Endometrial microvascular endothelial cells (primary cell): ENCODE data around the gene ABHD2. TPM values are rescaled to one million over a fixed set of nuclear protein-coding genes. Genes with fewer than 3 reads are reported as not detected.

Experiments
- in situ Hi-C: cut with HindIII; loops from 2 replicates; pipeline ENCODE4 v1.10.0; 2017; ENCODE audit warnings: low sequenced_read_pairs, low pct_unique_long_range_greater_than_20kb; ENCODE audit errors: inconsistent ontology term
- total RNA-seq: library from RNA; depleted of rRNA; stranded (reverse); fragments of >200 nt; gene quantifications from one replicate; pipeline ENCODE4 v1.2.3, GENCODE V29; 2015; ENCODE audit errors: inconsistent ontology term

Gene ABHD2
- total RNA-seq, 1 donor from 2014 or later, result 62.9 TPM

GRCh38 chr15:89093509-89093908 lies 5.3 kb downstream of the ABHD2 start:
- in situ Hi-C loops, result loop anchor here (5.0 kb wide), 1 partner anchor 39 kb away; no protein-coding TSS in a partner anchor

DNA sequence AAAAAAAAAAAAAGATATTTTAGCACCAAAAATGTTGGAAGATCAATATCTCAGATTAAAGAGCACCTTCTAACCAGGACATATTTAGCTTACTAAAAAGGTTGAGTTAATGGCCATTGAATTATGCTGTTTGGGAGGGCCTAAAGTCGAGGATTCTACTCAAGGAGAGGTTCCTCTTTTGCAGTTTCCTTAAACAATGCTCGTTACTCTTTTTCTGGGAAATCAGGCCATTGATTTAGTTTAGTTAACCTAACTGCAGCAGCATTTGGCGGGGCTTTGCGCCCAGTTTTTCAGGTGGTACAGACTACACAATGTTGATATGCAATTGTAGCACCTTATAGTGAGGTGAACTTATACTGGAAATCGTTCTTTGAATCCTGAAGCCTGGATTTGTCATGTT lies 6.8 kb downstream of the ABHD2 start:
- in situ Hi-C loops, result no loop called here

GRCh38 chr15:89095556-89095955 lies 7.3 kb downstream of the ABHD2 start:
- in situ Hi-C loops, result no loop called here

DNA sequence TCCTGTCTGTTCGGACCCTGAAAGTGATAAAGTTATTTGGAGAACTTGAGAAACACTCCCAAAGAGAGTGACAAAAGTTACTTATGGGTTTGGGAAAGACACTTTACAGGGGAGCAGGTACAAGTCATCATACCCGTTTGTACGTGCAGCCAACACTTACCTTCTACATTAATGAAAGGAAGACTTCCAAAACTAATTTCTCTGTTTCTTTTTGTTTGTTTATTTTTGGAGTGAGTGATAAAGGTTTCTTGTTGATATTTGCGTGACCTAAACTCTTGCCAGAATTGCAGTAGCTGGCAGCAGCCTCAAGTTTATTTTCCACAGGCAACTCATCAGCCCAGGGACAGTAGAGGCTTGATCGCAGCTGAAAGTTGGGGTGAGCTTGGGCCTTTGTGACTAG lies 8.4 kb downstream of the ABHD2 start:
- in situ Hi-C loops, result no loop called here

GRCh38 chr15:89097313-89097712 lies 9.1 kb downstream of the ABHD2 start:
- in situ Hi-C loops, result no loop called here

GRCh38 chr15:89098281-89098680 lies 10.0 kb downstream of the ABHD2 start:
- in situ Hi-C loops, result no loop called here

DNA sequence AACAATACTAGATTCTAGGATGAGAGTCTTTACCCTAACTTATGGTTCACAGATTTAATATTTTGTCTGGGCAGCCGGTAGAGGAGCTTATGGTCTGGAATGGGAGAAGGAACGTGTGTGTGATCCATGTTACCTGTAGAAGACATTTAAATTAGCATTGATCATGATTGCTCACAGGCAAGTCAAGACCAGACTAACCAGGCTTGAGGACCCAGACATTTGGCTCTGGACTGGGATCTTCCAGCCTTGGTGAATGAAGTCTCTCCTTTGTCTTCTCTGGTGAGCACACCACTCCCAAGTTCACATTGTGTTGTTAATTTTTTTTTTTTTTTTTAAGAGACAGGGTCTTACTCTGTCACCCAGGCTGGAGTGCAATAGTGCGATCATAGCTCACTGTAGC lies 11.7 kb downstream of the ABHD2 start:
- in situ Hi-C loops, result no loop called here

- in situ Hi-C loops, result no loop called here
Observed at GRCh38 chr15:89101302-89102193, 13.3 kb downstream of the ABHD2 start.

GRCh38 chr15:89103481-89104171 lies 15.4 kb downstream of the ABHD2 start:
- in situ Hi-C loops, result no loop called here

DNA sequence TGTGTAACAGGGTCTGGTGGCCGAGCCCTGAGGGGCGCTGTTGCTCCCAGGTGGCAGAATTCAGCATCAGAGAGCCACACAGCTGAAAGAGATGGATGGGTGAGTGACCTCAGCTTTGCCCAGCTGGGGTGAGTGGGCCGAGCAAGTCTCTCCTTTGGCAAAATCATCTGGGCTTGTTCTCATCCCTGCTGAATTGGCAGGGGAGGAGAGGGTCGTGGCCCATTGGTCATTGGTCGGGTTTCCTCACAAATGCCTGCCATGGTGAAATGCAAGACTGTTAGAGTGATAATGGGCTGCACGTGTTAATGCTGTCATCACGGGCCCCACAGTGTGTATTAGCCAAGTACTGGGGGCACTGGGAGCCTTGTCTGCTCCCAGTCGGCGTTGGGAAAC lies 15.9 kb downstream of the ABHD2 start:
- in situ Hi-C loops, result no loop called here

GRCh38 chr15:89105147-89105546 lies 16.9 kb downstream of the ABHD2 start:
- in situ Hi-C loops, result no loop called here

DNA sequence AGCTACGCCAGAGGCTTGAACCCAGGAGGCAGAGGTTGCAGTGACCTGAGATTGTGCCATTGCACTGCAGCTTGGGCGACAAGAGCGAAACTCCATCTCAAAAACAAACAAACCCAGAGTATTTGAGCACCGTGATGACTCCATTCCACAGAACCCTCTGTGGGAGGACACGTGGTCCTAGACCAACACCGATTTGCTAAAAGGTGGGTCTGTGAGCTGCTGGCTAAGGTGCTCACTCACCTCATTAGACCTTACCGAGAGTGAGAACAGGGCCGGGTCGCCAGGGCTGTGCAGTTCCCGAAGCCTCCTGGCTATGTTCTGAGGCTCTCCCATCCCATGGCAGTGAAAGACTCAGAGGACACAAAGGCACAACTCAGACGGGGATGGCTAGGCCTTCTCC lies 17.9 kb downstream of the ABHD2 start:
- in situ Hi-C loops, result no loop called here

DNA sequence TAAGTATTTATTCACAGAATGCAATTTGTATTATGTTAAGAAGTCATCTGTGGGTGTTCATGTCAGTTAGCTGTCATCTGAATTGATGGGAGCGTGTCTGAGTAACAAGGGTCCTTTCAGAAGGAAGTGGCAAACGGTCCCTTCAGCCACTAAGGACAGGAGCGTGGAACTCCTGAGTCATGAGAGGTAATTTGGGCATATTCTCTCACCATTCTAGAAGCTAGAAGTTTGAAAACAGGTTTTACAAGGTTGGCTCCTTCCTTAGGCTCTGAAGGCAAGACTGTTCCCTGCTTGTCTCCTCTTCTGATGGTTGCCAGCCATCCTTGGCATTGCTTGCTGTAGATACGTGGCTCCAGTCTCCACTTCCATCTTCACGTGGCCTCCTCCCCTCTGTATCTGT lies 19.7 kb downstream of the ABHD2 start:
- in situ Hi-C loops, result no loop called here

- in situ Hi-C loops, result no loop called here
Observed at GRCh38 chr15:89108835-89109234, 20.6 kb downstream of the ABHD2 start.

DNA sequence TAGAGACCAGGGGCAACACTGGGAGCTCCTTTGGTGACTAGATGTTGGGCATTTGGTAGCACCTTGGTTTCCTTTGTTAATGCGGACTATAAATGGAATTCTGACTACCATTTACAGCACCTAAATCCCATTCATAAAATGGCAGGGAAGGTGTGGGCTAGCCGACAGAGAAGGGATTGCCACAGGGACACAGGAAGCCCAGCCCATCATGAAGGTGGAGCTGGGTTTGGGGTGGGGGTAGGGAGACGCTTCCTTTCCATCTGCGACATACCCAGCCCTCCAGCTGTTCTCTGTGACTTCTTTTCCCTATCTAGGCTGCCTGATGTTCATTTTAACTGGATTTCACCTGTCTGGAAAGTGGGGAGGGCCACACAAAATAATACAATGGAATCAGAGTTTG lies 21.0 kb downstream of the ABHD2 start:
- in situ Hi-C loops, result no loop called here

- in situ Hi-C loops, result no loop called here
Observed at GRCh38 chr15:89110060-89110459, 21.8 kb downstream of the ABHD2 start.

GRCh38 chr15:89111352-89111751 lies 23.1 kb downstream of the ABHD2 start:
- in situ Hi-C loops, result no loop called here

DNA sequence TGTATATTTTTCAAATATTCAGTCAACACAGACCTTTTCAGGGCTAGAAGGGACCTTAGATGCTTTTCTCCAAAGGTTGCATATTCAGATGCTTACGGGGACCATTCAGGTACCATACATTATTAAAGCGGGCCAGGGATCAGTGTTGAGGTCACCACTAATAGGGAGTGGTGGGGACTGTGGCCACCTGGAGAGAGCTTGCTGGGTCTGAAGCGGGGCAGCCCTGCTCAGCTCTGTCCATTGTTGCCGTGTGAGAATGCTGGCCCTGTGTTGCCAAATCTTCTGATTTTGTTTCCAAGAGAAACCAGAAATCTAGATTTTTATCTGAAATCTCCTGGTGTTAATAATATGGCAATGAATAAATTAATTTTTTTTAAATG lies 23.7 kb downstream of the ABHD2 start:
- in situ Hi-C loops, result no loop called here

DNA sequence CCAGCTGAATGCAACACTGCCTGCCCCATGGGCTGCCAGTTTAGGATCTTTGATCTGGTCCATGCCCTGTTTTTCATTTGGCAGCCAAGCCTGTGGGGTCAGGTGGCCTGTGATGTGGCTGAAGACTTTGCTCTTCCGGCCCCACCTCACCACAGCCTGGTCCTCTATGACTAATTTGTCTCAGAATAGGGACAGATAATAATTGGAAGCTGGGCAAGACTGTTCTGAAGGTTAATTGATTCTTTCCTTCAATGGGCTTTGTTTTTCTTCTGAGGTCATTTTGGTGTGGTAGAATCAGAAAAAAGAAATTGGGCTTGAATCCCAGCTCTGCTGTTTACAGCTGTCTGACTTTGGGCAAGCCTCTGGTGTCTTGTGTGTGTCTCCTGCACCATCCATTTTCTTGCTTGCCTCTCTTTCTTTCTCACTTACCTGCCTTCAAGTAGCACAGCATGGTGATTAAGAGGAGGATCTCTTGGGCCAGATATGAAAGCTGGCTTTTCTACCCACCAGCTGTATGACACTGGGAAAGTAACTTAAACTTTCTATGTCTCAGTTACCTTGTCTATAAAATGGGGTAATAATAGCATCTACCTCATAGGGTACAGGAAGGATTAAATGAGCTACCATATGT lies 24.2 kb downstream of the ABHD2 start:
- in situ Hi-C loops, result no loop called here
